Measurements from ENCODE around the gene KCNIP3.
A peak's percentile ranks its signal among the peaks of the same experiment; 100 is the strongest.

KCNIP3 gene

GRCh38 chr2:95326433-95327140 is 29.4 kb downstream of the KCNIP3 start:
- Histone ChIP-seq H3K36me3 (replicated peaks in 1 of 2; ENCODE audit: control insufficient read depth in 2 of 2, insufficient read depth in 2 of 2, low read length in 2 of 2) (no peaks in the 10 kb centered on the region), H3K4me2 (ENCODE audit: insufficient read depth, low read length, poor library complexity, severe bottlenecking) (no peak overlapping the region), H3K9ac (ENCODE audit: low read depth, low read length, poor library complexity) (no peak overlapping the region), H3K4ac (ENCODE audit: low read length) (no peak overlapping the region), H4K8ac (ENCODE audit: low read depth, low read length) (no peak overlapping the region), H4K91ac (ENCODE audit: low read depth, low read length, poor library complexity) (no peak overlapping the region), H3K23ac (ENCODE audit: low read depth, low read length, poor library complexity) (no peak overlapping the region), H3K18ac (ENCODE audit: low read length) (peak overlapping the region; percentile 42), H3K4me3 (ENCODE audit: low read length in 2 of 2) (peak overlapping the region in 1 of 2 donors; percentile 27), H2BK5ac (ENCODE audit: low read length) (no peak overlapping the region), H3K79me1 (ENCODE audit: low read depth, low read length) (peaks cover 2% of the 10 kb centered on the region), H2BK15ac (ENCODE audit: low read length) (peak overlapping the region; percentile 56), H2AFZ (ENCODE audit: low read length) (no peak overlapping the region), H2BK120ac (ENCODE audit: low read depth, low read length) (no peak overlapping the region), H2BK12ac (ENCODE audit: low read length) (no peak overlapping the region), H3K9me3 (replicated peaks in 1 of 2; ENCODE audit: control insufficient read depth in 2 of 2, insufficient read depth in 1 of 2, low read depth in 1 of 2, low read length in 2 of 2) (peaks cover 0 to 2% of the 10 kb centered on the region in 2 donors), H3K14ac (ENCODE audit: low read length) (peak overlapping the region; percentile 89), H3K27ac (replicated peaks; ENCODE audit: low read length) (no peak overlapping the region), H2AK5ac (ENCODE audit: low read depth, low read length) (no peak overlapping the region), H3K27me3 (ENCODE audit: control insufficient read depth in 3 of 3, insufficient read depth in 3 of 3, low read depth in 1 of 3, low read length in 3 of 3) (peaks cover 0 to 3% (median 0%) of the 10 kb centered on the region in 3 experiments), H3K4me1 (ENCODE audit: control insufficient read depth in 2 of 2, insufficient read depth in 1 of 2, low read depth in 1 of 2, low read length in 2 of 2) (peaks cover 3 to 21% of the 10 kb centered on the region in 2 donors)
- no peak for DNase-seq (ENCODE audit: low spot score)
- no CpG with 5 or more reads among the region's 30 CpGs for WGBS, 2 donors (ENCODE audit: extremely low coverage in 2 of 2, insufficient read length in 2 of 2, insufficient replicate concordance in 1 of 2)

DNA sequence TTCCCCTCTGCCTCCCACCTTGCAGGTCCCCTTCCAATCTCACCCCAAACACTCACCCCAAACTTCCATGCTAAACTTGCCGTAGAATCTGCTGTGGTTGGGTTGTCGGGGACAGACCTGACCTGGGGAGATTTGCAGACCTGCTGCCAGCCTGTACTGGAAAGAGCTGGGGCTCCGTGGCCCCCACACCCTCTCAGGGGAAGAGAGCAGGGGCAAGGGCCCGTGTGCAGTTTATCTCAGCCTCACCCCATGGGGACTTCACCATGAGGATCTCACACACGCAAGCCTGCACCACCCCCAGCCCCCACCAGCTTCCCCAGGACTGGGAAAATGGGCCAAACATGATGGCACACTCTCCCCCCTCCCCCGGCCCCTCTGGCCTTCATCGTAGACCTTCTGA is 30.7 kb downstream of the KCNIP3 start:
- WGBS, 2 donors (ENCODE audit: extremely low coverage in 2 of 2, insufficient read length in 2 of 2, insufficient replicate concordance in 1 of 2), result no CpG with 5 or more reads among the region's 7 CpGs
- Histone ChIP-seq H2AFZ (ENCODE audit: low read length) (no peak overlapping the region), H3K9ac (ENCODE audit: low read depth, low read length, poor library complexity) (no peak overlapping the region)

DNA sequence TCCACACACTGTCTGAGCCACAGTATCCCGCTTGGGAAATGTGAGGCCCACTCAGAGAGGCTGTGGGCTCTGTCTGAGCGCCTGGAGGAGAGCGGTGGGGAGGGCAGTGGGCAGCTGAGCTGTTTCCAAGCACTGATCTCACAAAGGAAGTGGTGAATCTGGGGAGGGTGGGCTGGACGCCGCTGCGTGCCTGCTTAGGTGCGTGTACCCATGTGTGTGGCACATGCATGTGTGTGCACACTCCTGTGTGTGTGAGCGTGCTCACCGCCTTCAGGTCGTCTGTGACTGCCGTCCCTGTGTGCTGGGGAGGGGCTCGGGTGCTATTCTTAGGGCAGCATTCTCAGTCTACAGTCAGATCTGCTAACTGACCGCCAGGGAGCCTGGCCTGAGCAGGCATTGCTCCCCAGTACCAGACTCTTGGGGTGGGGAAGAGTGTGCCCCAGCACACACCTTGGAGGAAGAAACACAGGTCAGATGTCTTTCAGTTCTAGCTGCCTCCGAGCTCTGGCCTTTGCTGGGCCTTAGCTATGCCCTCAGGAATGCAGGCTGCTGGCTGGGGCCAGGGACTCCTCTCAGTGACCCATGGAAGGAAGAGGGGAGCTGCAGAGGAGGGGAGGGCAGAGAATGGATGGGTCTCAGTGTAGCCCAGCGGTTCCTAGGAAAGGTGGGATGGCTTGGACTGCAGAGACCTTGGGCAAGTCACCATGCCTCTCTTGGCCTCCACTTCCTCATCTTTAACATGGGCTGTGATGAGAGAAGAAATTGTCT is 31.4 kb downstream of the KCNIP3 start:
- H3K9me3 ChIP-seq (replicated peaks in 1 of 2; ENCODE audit: control insufficient read depth in 2 of 2, insufficient read depth in 1 of 2, low read depth in 1 of 2, low read length in 2 of 2), result peaks cover 0 to 2% of the 10 kb centered on the region in 2 donors
- peak overlapping the region; percentile 87 for H2BK12ac ChIP-seq (ENCODE audit: low read length)
- peak overlapping the region; percentile 44 for H3K18ac ChIP-seq (ENCODE audit: low read length)
- peak overlapping the region; percentile 77 for H2AK5ac ChIP-seq (ENCODE audit: low read depth, low read length)
- H3K36me3 ChIP-seq (replicated peaks in 1 of 2; ENCODE audit: control insufficient read depth in 2 of 2, insufficient read depth in 2 of 2, low read length in 2 of 2), result no peaks in the 10 kb centered on the region
- H3K4me1 ChIP-seq (ENCODE audit: control insufficient read depth in 2 of 2, insufficient read depth in 1 of 2, low read depth in 1 of 2, low read length in 2 of 2), result peaks cover 3 to 18% of the 10 kb centered on the region in 2 donors
- H3K79me1 ChIP-seq (ENCODE audit: low read depth, low read length), result peaks cover 2% of the 10 kb centered on the region
- H3K14ac ChIP-seq (ENCODE audit: low read length), result peak overlapping the region; percentile 22
- DNase-seq (ENCODE audit: low spot score), result no peak
- WGBS, 2 donors (ENCODE audit: extremely low coverage in 2 of 2, insufficient read length in 2 of 2, insufficient replicate concordance in 1 of 2), result no CpG with 5 or more reads among the region's 15 CpGs
- H3K23ac ChIP-seq (ENCODE audit: low read depth, low read length, poor library complexity), result no peak overlapping the region
- peak overlapping the region; percentile 5 for H4K91ac ChIP-seq (ENCODE audit: low read depth, low read length, poor library complexity)
- H3K4ac ChIP-seq (ENCODE audit: low read length), result peak overlapping the region; percentile 93
- no peak overlapping the region for H2BK120ac ChIP-seq (ENCODE audit: low read depth, low read length)
- H3K27me3 ChIP-seq (ENCODE audit: control insufficient read depth in 3 of 3, insufficient read depth in 3 of 3, low read depth in 1 of 3, low read length in 3 of 3), result peaks cover 0 to 3% (median 0%) of the 10 kb centered on the region in 3 experiments
- H3K9ac ChIP-seq (ENCODE audit: low read depth, low read length, poor library complexity), result peak overlapping the region; percentile 78
- no peak overlapping the region for H3K4me2 ChIP-seq (ENCODE audit: insufficient read depth, low read length, poor library complexity, severe bottlenecking)
- no peak overlapping the region for H3K27ac ChIP-seq (replicated peaks; ENCODE audit: low read length)
- H2BK5ac ChIP-seq (ENCODE audit: low read length), result no peak overlapping the region
- H2BK15ac ChIP-seq (ENCODE audit: low read length), result peak overlapping the region; percentile 69
- no peak overlapping the region for H3K4me3 ChIP-seq (ENCODE audit: low read length in 2 of 2)
- peak overlapping the region; percentile 6 for H2AFZ ChIP-seq (ENCODE audit: low read length)
- no peak overlapping the region for H4K8ac ChIP-seq (ENCODE audit: low read depth, low read length)

More for the DNA sequence above, 30.7 kb downstream of the KCNIP3 start:
- Histone ChIP-seq H2AK5ac (ENCODE audit: low read depth, low read length) (peak overlapping the region; percentile 99), H4K91ac (ENCODE audit: low read depth, low read length, poor library complexity) (no peak overlapping the region), H3K27ac (replicated peaks; ENCODE audit: low read length) (no peak overlapping the region), H2BK15ac (ENCODE audit: low read length) (peak overlapping the region; percentile 56), H3K27me3 (ENCODE audit: control insufficient read depth in 3 of 3, insufficient read depth in 3 of 3, low read depth in 1 of 3, low read length in 3 of 3) (peaks cover 0 to 3% (median 0%) of the 10 kb centered on the region in 3 experiments), H3K79me1 (ENCODE audit: low read depth, low read length) (peaks cover 2% of the 10 kb centered on the region), H2BK12ac (ENCODE audit: low read length) (peak overlapping the region; percentile 73), H3K14ac (ENCODE audit: low read length) (peak overlapping the region; percentile 42), H3K9me3 (replicated peaks in 1 of 2; ENCODE audit: control insufficient read depth in 2 of 2, insufficient read depth in 1 of 2, low read depth in 1 of 2, low read length in 2 of 2) (peaks cover 0 to 2% of the 10 kb centered on the region in 2 donors), H3K36me3 (replicated peaks in 1 of 2; ENCODE audit: control insufficient read depth in 2 of 2, insufficient read depth in 2 of 2, low read length in 2 of 2) (no peaks in the 10 kb centered on the region), H2BK120ac (ENCODE audit: low read depth, low read length) (no peak overlapping the region), H3K4me2 (ENCODE audit: insufficient read depth, low read length, poor library complexity, severe bottlenecking) (no peak overlapping the region), H3K23ac (ENCODE audit: low read depth, low read length, poor library complexity) (no peak overlapping the region), H3K4ac (ENCODE audit: low read length) (no peak overlapping the region), H3K4me1 (ENCODE audit: control insufficient read depth in 2 of 2, insufficient read depth in 1 of 2, low read depth in 1 of 2, low read length in 2 of 2) (peaks cover 3 to 18% of the 10 kb centered on the region in 2 donors), H2BK5ac (ENCODE audit: low read length) (no peak overlapping the region), H3K18ac (ENCODE audit: low read length) (peak overlapping the region; percentile 77), H4K8ac (ENCODE audit: low read depth, low read length) (no peak overlapping the region), H3K4me3 (ENCODE audit: low read length in 2 of 2) (no peak overlapping the region)
- no peak for DNase-seq (ENCODE audit: low spot score)

DNA sequence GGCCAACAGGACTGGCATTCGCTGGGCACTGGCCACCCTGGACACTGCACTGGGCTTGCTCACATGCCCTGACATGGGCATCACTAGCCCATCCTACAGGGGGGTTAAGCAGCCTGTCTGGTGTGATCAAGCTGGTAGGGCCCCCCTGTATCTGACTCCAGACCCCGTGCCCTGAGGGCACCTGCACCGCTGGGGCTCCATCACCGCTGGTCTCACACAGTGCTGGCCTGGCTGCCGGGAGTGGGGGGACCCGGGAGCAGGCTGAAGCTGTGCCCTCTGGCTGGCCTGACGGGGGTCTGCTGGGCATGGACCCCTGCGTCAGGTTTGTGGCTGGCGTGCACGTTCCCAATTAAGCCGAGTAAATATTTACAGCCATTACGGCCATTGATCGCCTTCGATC is 32.3 kb downstream of the KCNIP3 start:
- Histone ChIP-seq H3K4me2 (ENCODE audit: insufficient read depth, low read length, poor library complexity, severe bottlenecking) (no peak overlapping the region), H2AFZ (ENCODE audit: low read length) (no peak overlapping the region)

More for the DNA sequence above, 32.3 kb downstream of the KCNIP3 start:
- Histone ChIP-seq H3K9me3 (replicated peaks in 1 of 2; ENCODE audit: control insufficient read depth in 2 of 2, insufficient read depth in 1 of 2, low read depth in 1 of 2, low read length in 2 of 2) (peaks cover 0 to 2% of the 10 kb centered on the region in 2 donors), H3K14ac (ENCODE audit: low read length) (no peak overlapping the region), H2BK5ac (ENCODE audit: low read length) (no peak overlapping the region), H2BK12ac (ENCODE audit: low read length) (no peak overlapping the region), H3K4me3 (ENCODE audit: low read length in 2 of 2) (no peak overlapping the region), H4K91ac (ENCODE audit: low read depth, low read length, poor library complexity) (no peak overlapping the region), H3K4me1 (ENCODE audit: control insufficient read depth in 2 of 2, insufficient read depth in 1 of 2, low read depth in 1 of 2, low read length in 2 of 2) (peaks cover 3 to 18% of the 10 kb centered on the region in 2 donors), H3K4ac (ENCODE audit: low read length) (no peak overlapping the region), H3K27ac (replicated peaks; ENCODE audit: low read length) (no peak overlapping the region), H2BK15ac (ENCODE audit: low read length) (peak overlapping the region; percentile 69), H3K79me1 (ENCODE audit: low read depth, low read length) (peaks cover 2% of the 10 kb centered on the region), H3K36me3 (replicated peaks in 1 of 2; ENCODE audit: control insufficient read depth in 2 of 2, insufficient read depth in 2 of 2, low read length in 2 of 2) (no peaks in the 10 kb centered on the region), H3K18ac (ENCODE audit: low read length) (peak overlapping the region; percentile 35), H4K8ac (ENCODE audit: low read depth, low read length) (no peak overlapping the region), H2BK120ac (ENCODE audit: low read depth, low read length) (no peak overlapping the region), H3K23ac (ENCODE audit: low read depth, low read length, poor library complexity) (peak overlapping the region; percentile 29), H2AK5ac (ENCODE audit: low read depth, low read length) (peak overlapping the region; percentile 85), H3K9ac (ENCODE audit: low read depth, low read length, poor library complexity) (no peak overlapping the region), H3K27me3 (ENCODE audit: control insufficient read depth in 3 of 3, insufficient read depth in 3 of 3, low read depth in 1 of 3, low read length in 3 of 3) (peaks cover 0 to 3% (median 0%) of the 10 kb centered on the region in 3 experiments)
- DNase-seq (ENCODE audit: low spot score), result no peak
- WGBS, 2 donors (ENCODE audit: extremely low coverage in 2 of 2, insufficient read length in 2 of 2, insufficient replicate concordance in 1 of 2), result no CpG with 5 or more reads among the region's 14 CpGs

Measured in neuronal stem cell (in vitro differentiated cells).